ENCODE results near the gene GPR156. TPM values are rescaled to one million over a fixed set of nuclear protein-coding genes. Genes with fewer than 3 reads are reported as not detected.

GPR156 gene
- total RNA-seq, 1 experiment from 2014 or later: 0.15 TPM

GRCh38 chr3:120280566-120280965, 4.5 kb downstream of the GPR156 start:
- no peaks in the 10 kb centered on the region for H3K79me2 ChIP-seq (ENCODE audit: insufficient read depth, low read length)
- H3K27ac ChIP-seq (ENCODE audit: low read depth, low read length): no peak overlapping the region
- ChIA-PET CTCF (no interaction called here), POLR2A (no interaction called here), RAD21 (ENCODE audit: low non-redundant PET in 1 of 2, low total read pairs in 2 of 2, uncharacterized antibody in 2 of 2, unreplicated experiment in 2 of 2) (no interaction called here)
- H4K20me1 ChIP-seq (ENCODE audit: insufficient read depth): no peaks in the 10 kb centered on the region
- no peak overlapping the region for H3K4me2 ChIP-seq (ENCODE audit: low read length)
- H2AFZ ChIP-seq (ENCODE audit: low read depth, low read length, poor library complexity, severe bottlenecking): no peak overlapping the region
- no peaks in the 10 kb centered on the region for H3K9me3 ChIP-seq (ENCODE audit: control insufficient read depth in 1 of 2, insufficient read depth in 1 of 2, low read depth in 1 of 2, low read length in 2 of 2)
- H3K4me3 ChIP-seq (replicated peaks in 1 of 2; ENCODE audit: low read depth in 1 of 2, low read length in 2 of 2): no peak overlapping the region
- no peak overlapping the region for H3K9ac ChIP-seq (ENCODE audit: low read length)
- no peaks in the 10 kb centered on the region for H3K27me3 ChIP-seq (ENCODE audit: insufficient read depth, low read length)
- no peak for ATAC-seq
- TF ChIP-seq EZH2phosphoT487 (IDR thresholded peaks at IDR 0.05; ENCODE audit: borderline replicate concordance): no peak
- TF ChIP-seq POLR2AphosphoS5 (IDR thresholded peaks at IDR 0.05; ENCODE audit: low read depth, low read length): no peak
- no peak for TF ChIP-seq REST (IDR thresholded peaks at IDR 0.05; ENCODE audit: low read depth)
- TF ChIP-seq FOSL1 (IDR thresholded peaks at IDR 0.05; ENCODE audit: low read depth): no peak
- no peak for TF ChIP-seq CTCF (IDR thresholded peaks at IDR 0.05 in 2 of 3, conservative IDR thresholded peaks at IDR 0.05 in 1 of 3; ENCODE audit: borderline replicate concordance in 1 of 3, insufficient read depth in 1 of 3, low read depth in 2 of 3, low read length in 2 of 3)
- no peak for TF ChIP-seq CBX3 (IDR thresholded peaks at IDR 0.05; ENCODE audit: low read depth)
- no peak for TF ChIP-seq ZBTB33 (IDR thresholded peaks at IDR 0.05; ENCODE audit: extremely low read depth, insufficient replicate concordance, low read length)
- TF ChIP-seq SRF (IDR thresholded peaks at IDR 0.05; ENCODE audit: low read depth): no peak
- no peak for TF ChIP-seq POLR2A (IDR thresholded peaks at IDR 0.05; ENCODE audit: borderline replicate concordance, extremely low read depth, insufficient read depth, insufficient read length)
- no peak for TF ChIP-seq YY1 (IDR thresholded peaks at IDR 0.05; ENCODE audit: extremely low read depth, insufficient replicate concordance, low read depth, low read length)
- TF ChIP-seq RAD21 (IDR thresholded peaks at IDR 0.05; ENCODE audit: low read depth): no peak
- no peak for TF ChIP-seq SP1 (IDR thresholded peaks at IDR 0.05; ENCODE audit: low read depth)
- TF ChIP-seq JUND (IDR thresholded peaks at IDR 0.05): no peak
- no peak for TF ChIP-seq ZNF274 (IDR thresholded peaks at IDR 0.05; ENCODE audit: low read depth, low read length)
- BruUV-seq (replicated peaks): no TSS peak
- H3K36me3 ChIP-seq (ENCODE audit: control insufficient read depth in 1 of 2, insufficient read depth in 2 of 2, low read length in 2 of 2): no peaks in the 10 kb centered on the region
- DNase-seq (ENCODE audit: low read depth, low spot score): no peak
- H3K9me2 ChIP-seq (ENCODE audit: insufficient read depth): no peaks in the 10 kb centered on the region
- intact Hi-C loops (cut with micrococcal nuclease): no loop called here
- H3K4me1 ChIP-seq (ENCODE audit: control insufficient read depth in 1 of 2, insufficient read depth in 2 of 2, low read length in 2 of 2): no peaks in the 10 kb centered on the region
